GM18520 (cell line): ENCODE results near the gene TEX14.
A peak's percentile ranks its signal among the peaks of the same experiment; 100 is the strongest.
"Not testable (repeated sequence)": the region's sequence is repeated elsewhere in the genome, so short reads cannot be mapped to it uniquely, and the experiment has no call there.

ENCODE experiments used
- ATAC-seq: cut with Tn5 transposase; IDR thresholded peaks from one replicate; pipeline ENCODE4 v1.9.1; 2021; ENCODE audit not compliant: unreplicated experiment

TEX14 gene

DNA sequence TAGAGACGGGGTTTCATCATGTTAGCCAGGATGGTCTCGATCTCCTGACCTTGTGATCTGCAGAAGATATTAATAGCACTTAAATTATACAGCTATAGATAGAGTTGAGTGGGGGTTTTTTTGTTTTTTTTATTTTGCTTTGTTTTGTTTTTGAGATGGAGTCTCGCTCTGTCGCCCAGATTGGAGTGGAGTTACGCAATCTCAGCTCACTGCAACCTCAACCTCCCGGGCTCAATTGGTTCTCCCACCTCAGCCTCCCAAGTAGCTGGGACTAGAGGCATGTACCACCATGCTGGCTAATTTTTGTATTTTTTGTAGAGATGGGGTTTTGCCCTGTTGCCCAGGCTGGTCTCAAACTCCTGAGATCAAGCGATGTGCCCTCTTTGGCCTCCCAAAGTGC is 1.8 kb downstream of the TEX14 start:
- ATAC-seq: not testable (repeated sequence)

DNA sequence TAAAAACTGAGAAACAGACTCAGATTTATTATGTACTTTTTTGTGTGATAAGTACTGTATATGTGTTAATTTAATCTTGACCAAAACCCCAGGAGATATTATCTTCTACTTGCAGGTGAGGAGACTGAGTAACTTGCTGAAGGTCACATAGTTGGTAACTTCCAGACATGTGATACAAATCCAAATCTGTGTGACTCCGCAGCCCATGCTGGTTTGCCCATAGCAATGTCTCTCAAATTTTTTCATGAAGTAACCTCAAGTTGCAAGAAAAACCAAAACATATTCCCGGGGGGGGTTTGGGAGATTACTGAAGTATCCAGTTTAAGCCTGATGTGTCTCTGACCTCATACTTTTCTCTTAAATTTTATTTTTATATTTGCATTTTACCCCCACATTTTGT is 3.3 kb downstream of the TEX14 start:
- no peak for ATAC-seq

DNA sequence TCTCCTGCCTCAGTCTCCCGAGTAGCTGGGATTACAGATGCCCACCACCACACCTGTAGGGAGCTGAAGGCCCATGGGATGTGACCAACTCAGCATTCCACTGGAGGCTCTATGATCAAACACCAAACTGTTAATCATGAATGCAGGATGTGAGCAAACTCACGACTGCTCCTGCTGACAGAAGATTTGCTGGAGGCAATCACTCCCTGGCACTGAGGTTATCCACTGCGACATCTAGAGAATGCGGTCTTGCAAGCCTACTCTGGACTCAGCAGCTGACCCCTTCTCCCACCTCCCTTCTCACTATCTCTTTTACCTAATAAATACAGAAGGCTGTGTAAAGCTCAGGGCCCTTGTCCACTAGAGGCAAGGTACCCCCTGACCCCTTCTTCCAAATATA is 4.9 kb downstream of the TEX14 start:
- ATAC-seq: no peak

DNA sequence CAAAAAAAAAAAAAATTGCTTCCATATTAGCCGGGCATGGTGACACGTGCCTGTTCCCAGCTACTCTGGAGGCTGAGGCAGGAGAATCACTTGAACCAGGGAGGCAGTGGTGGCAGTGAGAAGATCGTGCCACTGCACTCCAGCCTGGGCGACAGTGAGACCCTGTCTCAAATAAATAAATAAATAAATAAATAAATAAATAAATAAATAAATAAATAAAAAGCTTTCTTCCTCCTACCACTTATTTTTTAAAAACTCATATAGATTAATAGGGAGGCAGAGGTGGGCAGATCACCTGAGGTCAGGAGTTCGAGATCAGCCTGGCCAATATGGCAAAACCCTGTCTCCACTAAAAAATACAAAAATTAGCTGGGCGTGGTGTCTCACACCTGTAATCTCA is 7.4 kb downstream of the TEX14 start:
- ATAC-seq: not testable (repeated sequence)

DNA sequence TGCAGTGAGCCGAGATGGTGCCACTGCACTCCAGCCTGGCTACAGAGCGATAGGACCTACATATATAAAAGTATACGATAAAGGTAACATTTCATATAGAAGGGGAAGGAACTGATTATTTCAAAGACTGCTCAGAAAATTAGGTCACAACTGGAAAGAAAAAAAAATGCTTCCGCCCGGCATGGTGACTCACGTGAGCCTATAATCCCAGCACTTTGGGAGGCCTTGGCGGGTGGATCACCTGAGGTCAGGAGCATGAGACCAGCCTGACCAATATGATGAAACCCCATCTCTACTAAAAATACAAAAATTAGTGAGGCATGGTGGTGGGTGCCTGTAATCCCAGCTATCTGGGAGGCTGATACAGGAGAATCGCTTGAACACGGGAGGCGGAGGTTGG is 7.8 kb downstream of the TEX14 start:
- ATAC-seq: no peak

DNA sequence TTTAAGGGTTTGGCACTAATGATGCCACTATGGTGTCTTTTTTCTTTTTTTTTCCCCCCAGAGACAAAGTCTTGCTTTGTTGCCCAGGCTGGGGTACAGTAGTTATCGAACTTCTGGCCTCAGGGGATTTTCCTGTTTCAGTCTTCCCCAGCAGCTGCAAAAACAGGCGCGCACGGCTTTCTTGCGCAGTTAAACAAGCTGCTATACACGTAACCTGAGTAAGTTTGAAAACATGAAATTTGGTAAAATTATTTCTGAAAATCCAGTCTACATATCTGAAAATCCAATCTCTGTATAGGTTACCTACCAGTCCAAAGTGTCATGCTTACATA is 11.8 kb downstream of the TEX14 start:
- no peak for ATAC-seq

DNA sequence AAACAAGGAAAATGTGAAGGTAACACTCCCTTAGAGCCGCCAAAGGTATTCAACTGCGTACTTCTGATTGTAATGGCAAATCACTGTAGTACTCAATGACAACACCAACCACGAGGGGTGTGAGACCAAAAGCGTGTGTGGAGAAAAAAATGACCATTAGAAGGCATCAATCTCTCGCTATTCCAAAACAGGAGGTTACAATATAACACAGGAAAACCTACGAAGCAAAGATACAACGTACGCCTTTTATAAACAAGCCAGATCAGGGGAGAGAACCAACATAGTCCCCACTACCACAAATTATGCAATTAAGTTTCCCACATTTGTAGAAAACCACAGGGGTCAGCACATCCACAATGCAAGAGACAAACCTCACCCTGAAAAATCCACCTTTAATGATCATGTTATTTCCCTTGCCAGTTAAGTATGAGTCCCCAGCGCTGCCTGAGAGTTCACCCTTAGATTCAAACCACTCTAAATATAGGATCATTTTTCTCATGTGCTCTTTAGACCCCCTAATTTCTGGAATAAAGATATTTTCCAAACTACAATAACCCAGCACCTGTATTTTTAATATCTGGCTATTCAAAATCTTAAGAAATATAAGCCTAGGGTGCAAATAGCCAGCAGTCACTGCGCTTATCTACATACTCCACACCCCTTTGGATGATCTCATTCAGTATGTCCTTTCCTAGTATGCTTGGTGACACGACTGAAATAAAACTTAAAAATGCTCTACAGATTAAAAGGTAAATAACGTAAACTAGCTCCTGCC is 12.4 kb downstream of the TEX14 start:
- ATAC-seq: no peak

DNA sequence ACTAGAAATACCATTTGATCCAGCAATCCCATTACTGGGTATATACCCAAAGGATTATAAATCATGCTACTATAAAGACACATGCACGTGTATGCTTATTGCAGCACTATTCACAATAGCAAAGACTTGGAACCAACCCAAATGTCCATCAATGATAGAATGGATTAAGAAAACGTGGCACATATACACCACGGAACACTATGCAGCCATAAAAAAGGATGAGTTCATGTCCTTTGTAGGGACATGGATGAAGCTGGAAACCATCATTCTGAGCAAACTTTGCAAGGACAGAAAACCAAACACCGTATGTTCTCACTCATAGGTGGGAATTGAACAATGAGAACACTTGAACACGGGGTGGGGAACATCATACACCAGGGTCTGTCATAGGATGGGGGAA is 13.6 kb downstream of the TEX14 start:
- not testable (repeated sequence) for ATAC-seq

DNA sequence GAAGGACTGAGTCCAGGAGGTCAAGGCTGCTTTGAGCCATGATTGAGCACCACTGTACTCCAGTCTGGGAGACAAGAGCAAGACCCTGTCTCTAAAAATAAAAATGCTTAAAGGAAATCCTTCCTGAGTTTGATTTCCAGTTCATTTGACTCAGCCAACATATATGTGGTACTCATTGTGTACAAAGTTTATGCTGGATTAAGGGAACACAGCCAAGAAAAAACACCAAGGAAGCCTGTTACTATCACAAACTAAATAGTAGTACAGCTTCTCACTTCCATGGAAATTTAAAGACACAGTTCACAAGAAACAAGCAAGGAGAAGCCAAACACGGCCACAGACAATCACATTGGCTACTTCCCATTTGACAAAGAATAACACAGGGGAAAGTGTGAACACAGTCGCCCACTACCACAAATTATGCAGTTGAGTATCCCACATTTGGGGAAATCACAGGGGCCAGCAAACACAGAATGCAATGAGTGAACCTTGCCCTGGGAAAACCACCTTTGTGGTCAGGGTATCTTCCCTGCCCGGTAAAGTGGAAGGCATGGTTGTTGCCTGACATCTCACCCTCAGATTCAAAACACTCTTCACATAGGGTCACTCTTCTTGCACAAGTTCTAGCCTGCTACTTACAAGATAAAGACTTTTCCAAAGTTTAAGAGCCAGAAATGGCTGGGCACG is 14.5 kb downstream of the TEX14 start:
- no peak for ATAC-seq

DNA sequence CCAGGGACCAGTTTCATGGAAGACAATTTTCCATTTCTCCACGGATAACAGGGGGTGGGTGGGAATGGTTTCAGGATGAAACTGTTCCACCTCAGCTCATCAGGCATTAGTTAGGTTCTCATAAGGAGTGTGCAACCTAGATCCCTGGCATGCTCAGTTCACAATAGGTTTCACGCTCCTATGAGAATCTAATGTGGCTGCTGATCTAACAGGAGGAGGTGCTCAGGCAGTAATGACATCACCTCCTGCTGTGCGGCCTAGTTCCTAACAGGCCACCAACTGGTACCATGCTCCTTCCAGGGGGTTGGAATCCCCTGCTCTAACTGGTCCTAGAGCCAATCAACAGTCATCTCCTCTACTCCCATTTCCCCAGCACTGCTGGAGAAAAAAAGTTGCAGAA is 19.9 kb downstream of the TEX14 start:
- no peak for ATAC-seq

DNA sequence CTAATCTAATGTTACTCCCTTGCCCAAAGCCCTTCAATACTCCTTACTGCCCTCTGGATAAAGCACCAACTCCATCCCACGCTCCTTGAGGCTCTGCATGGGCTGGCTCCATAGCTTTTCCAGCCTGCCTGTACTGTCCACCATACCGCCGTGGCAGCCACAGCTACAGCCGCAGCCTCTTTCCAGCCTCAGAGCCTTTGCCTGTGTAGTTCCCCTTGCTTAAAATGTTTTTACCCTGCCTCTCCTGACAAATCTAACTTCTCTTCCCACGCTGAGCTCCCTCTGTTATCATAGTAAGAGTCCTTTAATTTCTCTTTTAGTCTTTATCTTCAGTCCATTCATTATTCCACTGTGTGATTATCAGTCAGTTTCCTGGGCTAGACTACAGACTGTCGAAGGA is 22.0 kb downstream of the TEX14 start:
- no peak for ATAC-seq

DNA sequence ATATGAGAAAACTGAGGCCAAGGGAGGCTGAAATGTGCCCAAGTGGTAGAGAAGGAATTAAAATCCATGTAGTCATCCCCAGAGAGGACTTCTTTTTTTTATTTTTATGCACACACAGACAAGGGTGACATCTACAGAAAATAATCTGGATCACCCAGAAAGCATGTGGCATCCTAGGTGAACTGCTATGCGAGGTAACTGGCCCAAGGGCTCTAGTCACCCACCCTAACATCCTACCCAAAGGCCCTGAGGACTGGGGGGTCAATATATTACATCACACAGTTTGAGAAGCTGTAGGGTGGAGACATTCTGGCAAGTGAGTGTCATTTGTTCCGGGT is 23.3 kb downstream of the TEX14 start:
- ATAC-seq: no peak

DNA sequence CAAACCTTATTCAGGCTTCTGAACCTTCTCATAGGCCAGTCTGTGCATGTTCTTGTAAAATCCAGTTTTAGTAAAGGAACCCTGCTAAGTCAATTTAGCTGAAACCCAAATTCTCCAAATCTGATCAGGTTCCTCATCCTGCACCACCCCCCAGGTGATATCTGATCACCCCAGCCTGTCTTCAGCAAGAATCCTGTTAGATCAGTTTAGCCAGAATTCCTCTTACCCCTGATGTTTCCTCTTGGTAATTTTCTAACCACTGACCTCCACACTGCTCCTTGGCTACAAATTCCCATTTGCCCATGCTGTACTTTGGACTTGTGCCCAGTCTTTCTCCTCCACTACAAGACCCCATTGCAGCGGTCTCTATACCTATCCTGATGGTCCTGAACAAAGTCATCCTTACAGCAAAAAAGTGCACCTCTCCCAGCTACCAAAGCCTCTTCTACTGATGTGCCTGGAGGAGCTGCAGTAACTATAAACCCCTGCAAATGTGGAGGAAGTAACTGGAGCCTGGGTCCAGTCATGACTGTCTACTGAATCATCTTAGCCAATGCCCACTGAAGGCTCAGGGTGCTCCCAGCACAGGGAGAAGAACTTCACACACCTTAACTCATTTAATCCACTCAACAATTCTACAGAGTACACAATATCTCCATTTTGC is 23.8 kb downstream of the TEX14 start:
- no peak for ATAC-seq

DNA sequence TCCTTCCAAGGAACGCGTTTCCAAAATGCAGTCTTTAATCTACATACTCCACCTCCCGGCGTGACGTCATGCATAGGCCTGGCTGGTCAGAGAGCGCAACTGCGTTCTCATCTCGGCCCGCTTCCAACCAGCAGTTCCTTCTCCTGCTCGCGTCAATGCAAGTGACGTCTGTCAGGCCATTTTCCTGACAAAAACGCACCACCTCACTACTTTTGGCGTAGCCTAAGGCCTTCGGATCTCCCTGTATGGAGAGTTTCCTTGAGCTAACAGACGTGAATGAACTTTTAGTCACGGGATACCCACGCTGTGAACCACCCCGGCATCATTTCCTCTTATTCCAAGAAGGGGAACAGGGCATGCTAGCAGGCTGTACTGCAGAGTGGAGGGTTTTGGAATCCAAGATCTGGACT is 25.0 kb downstream of the TEX14 start:
- no peak for ATAC-seq

DNA sequence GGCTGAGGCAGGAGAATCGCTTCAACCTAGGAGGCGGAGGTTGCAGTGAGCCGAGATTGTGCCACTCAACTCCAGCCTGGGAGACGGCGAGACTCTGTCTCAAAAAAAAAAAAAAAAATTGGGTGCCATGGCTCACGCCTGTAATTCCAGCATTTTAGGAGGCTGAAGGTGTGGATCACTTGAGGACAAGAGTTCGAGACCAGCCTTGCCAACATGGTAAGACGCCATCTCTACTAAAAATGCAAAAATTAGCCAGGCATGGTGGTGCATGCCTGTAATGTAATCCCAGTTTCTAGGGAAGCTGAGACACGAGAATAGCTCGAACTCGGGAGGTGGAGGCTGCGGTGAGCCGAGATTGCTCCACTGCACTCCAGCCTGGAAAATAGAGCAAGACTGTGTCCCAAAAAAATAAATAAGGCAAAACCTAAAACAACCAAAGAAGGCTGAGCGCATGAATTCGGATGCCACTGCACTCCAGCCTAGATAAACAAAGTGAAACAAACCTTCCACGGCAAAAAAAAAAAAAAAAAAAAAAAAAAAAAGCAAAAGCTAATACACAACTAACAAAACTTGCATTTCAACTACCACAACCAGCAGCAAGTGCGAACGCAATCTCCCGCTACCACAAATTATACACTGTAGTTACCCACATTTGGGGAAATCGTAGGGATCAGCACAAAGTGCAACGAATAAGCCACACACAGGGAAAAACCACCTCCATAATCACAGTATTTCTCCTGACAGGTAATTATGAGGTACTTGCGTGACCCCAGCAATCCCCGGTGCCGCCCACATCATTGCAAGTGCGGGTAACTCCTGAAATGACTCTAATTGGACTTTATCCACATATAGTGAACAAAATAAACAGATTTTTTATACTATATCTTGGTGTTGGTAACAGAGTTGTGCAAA is 25.6 kb downstream of the TEX14 start:
- no peak for ATAC-seq

DNA sequence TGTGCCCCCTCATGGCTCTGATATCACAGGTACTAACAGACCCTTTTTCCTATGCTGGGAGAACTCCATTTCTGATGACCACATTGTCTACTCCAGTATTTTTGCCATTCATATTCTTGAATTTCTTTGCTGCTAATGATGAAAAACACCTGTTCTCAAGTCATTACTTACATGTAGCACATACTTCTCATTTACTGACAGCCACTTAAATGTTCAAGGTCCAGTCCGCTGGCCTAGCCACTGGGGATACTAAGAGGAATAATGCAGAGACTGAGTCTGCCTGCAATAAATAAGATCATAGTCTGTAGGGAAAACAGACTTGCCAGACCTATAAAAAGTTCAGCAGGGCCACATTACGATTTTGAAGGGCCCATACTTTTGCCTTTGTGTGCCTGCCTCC is 27.5 kb downstream of the TEX14 start:
- no peak for ATAC-seq

DNA sequence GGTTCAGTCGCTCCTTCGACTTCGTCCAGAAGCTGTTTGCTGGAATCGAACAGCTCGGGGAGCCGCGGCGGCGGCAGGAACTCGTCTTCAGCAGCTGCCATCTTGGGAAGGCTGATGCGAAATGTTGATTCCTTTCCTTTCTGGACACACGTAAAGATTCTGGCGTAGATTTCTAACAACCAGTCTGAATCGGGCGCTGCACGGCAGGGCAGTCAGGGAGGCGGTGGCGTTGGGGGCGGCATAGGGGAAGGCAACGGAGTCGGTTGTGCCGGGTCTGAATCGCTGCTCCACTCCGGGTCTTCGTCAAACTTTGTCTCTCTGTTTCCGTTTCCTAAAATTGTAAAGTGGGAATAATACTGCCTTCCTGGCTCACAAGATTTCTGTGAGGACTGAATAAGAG is 30.3 kb downstream of the TEX14 start:
- no peak for ATAC-seq

DNA sequence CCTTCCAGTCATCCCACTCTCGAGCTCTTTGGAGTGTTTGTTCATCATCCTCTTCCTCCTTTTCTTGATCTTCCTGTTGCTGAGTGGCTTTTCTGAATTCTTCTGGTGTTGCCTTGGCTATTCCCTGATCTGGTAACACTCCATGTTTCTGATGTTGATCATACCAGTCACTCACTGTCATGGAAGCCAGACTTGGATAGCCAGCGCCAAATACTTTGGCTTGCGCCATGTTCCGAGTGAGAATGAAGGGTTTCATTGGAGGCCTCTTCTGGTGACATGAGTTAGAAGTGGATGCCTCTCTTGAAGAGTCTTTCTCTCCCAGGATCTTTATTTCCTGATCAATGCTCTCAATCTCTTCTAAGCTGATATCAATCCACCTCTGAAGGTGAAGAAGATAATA is 31.2 kb downstream of the TEX14 start:
- no peak for ATAC-seq

DNA sequence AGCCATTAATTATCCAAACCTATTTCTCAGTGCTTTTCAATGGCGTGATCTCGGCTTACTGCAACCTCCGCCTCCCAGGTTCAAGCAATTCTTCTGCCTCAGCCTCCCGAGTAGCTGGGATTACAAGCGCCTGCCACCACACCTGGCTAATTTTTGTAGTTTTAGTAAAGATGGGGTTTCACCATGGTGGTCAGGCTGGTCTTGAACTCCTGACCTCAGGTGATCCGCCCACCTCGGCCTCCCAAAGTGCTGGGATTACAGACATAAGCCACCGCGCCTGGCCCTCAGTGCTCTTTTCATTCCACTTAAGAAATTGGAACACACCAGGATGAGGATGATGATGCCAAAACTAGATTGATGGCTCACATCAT is 32.1 kb downstream of the TEX14 start:
- not testable (repeated sequence) for ATAC-seq

DNA sequence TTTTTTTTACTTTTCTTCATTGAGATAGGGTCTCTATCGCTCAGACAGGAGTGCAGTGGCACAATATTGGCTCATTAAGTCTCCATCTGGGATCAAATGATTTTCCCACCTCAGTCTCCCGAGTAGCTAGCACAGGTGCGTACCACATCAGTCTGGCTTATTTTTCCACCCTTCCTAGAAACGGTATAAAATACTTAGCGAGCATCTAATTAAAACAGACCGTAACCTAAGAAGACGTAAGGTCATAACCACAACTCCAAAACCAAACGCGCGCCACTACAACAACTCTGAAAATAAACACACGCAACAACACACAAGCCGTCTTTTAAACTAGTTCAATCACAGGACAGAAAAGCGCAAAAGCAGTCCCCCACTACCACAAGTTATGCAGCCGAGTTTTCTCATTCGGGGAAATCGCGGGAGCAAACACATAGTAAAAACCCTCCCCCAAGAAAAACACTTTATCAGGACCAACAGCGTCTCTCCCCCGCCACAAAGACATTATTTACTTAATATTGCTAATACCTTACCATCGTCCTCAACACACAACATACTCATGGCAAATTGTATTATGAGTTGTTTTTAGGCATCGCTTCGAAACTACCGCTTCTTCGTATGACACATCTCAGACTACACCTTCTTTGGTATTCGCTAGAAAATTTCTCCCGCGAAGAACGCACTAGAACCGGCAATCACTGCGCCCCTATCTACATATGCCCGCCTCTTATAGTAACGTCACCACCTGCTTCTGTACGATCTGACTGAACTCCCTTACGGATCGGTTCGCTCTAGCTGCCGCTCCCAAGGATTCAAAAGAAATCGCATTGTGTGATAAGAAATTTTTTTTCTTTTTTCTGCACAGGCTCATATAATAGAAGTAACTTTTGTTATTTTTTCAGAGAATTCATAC is 32.8 kb downstream of the TEX14 start:
- peak; percentile 44 for ATAC-seq
